ENCODE data around the gene C2. TPM values are rescaled to one million over a fixed set of nuclear protein-coding genes. Genes with fewer than 3 reads are reported as not detected.

C2 gene
- total RNA-seq, 1 experiment from 2014 or later = 0.66 TPM

GRCh38 chr6:31899882-31900722, 27.4 kb upstream of the C2 start:
- H3K4me1 ChIP-seq (ENCODE audit: insufficient read depth, low read length) = no peaks in the 10 kb centered on the region; the same call in 1 of the 2 replicates
- Mint-ChIP-seq H3K9me3 (no peaks in the 10 kb centered on the region; a peak in 1 of 5 replicates), H3K27me3 (ENCODE audit: low read depth) (no peaks in the 10 kb centered on the region), H3K4me3 (peak overlapping the region; percentile 42 to 55; a peak in 3 of 5 replicates), H3K36me3 (ENCODE audit: insufficient read depth in 1 of 3, low read depth in 3 of 3) (peaks cover 18 to 26% (median 26%) of the 10 kb centered on the region in 3 experiments), H3K27ac (no peak overlapping the region), H3K4me1 (peaks cover 22 to 36% of the 10 kb centered on the region in 2 experiments)
- no CpG with 5 or more reads among the region's 49 CpGs for WGBS (ENCODE audit: extremely low coverage, insufficient read length, low lambda C conversion rate)
- H3K14ac ChIP-seq (ENCODE audit: insufficient read depth, low read length) = no peak overlapping the region
- no peak overlapping the region for H3K18ac ChIP-seq (ENCODE audit: insufficient read length, low read depth, low read length)
- H3K27me3 ChIP-seq (ENCODE audit: insufficient read depth, low read length) = no peaks in the 10 kb centered on the region
- TF ChIP-seq CTCF (conservative IDR thresholded peaks at IDR 0.05) = no peak
- no peaks in the 10 kb centered on the region for H3K79me1 ChIP-seq (ENCODE audit: insufficient read depth, low read depth, low read length, poor library complexity, severe bottlenecking)
- H3K4me2 ChIP-seq (ENCODE audit: insufficient read depth, insufficient read length, low read length) = no peak overlapping the region
- H3K9ac ChIP-seq (ENCODE audit: extremely low read depth, insufficient read length, low read length) = no peak overlapping the region
- no peak for DNase-seq
- peaks cover 11% of the 10 kb centered on the region for H3K23me2 ChIP-seq (ENCODE audit: insufficient read length, low read depth, low read length, poor library complexity, severe bottlenecking)
- no peak overlapping the region for H3K23ac ChIP-seq (ENCODE audit: insufficient read length, low read depth, low read length)
- H2BK15ac ChIP-seq (ENCODE audit: low read depth, low read length) = no peak overlapping the region
- H2BK20ac ChIP-seq (ENCODE audit: low read depth, low read length, poor library complexity, severe bottlenecking) = no peak overlapping the region
- H4K91ac ChIP-seq (ENCODE audit: insufficient read length, low read depth, low read length) = no peak overlapping the region
- H3K4ac ChIP-seq (ENCODE audit: low read depth, low read length) = no peak overlapping the region
- H3K56ac ChIP-seq (ENCODE audit: insufficient read length, low read depth, low read length) = no peak overlapping the region
- H2AFZ ChIP-seq (ENCODE audit: low read length) = no peak overlapping the region
- no peak overlapping the region for H2BK5ac ChIP-seq (ENCODE audit: insufficient read length, low read length)
- no peak overlapping the region for H3K27ac ChIP-seq (ENCODE audit: insufficient read length, low read depth, low read length)
- H4K5ac ChIP-seq (ENCODE audit: insufficient read length, low read depth, low read length) = no peak overlapping the region
- no peak overlapping the region for H4K8ac ChIP-seq (replicated peaks; ENCODE audit: insufficient read length, low read depth, low read length)
- no peak overlapping the region for H2AK5ac ChIP-seq (ENCODE audit: insufficient read length, low read length)
- no peak overlapping the region for H2BK12ac ChIP-seq (ENCODE audit: insufficient read length, low read depth, low read length)
- H3K9me3 ChIP-seq (ENCODE audit: control insufficient read depth, low read depth, low read length) = no peaks in the 10 kb centered on the region
- H3T11ph ChIP-seq (ENCODE audit: low read length) = no peak overlapping the region
- H4K20me1 ChIP-seq (ENCODE audit: control insufficient read depth, insufficient read depth, insufficient read length) = no peaks in the 10 kb centered on the region
- no peaks in the 10 kb centered on the region; the same call in 1 of the 2 replicates for H3K79me2 ChIP-seq (ENCODE audit: insufficient read depth, low read length)
- no peak overlapping the region for H2BK120ac ChIP-seq (ENCODE audit: low read depth, low read length, poor library complexity, severe bottlenecking)

Data from H9 (cell line).